ENCODE results near the gene SAYSD1.

DNA sequence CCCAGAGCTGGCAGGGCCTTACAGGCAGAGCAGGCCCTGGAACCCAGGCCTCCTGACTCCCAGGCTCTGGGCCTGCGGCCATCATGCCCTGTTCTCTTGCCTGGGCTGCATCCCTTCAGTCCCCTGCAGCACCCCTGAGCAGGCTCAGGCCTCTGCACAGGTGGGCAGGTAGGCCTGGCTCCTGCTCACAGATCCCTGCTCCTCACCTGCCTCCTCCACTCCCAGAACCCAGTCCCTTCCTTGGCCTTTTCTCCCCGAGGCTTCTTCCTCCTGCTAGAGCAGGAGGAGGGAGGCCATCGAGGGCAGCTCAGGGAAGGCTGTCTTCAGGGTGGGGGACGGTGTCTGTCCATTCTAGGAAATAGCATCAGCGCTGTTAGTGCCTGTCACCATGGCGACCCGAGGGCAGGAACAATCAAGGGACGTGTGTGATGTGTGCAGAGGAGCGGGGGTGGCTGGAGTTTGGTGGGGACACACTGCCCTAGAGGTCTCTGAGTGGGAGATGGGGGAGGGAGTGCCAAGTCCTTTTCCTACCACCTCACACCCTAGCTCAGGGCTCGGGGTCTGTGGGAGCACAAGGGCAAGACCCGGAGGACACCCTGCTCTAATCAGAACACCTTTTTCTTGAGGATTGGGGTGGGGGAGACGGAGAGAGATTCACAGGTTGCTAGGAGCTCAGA, 39.8 kb downstream of the SAYSD1 start:
- TF ChIP-seq POLR2A (IDR thresholded peaks at IDR 0.05; ENCODE audit: low read depth) (no peak), EP300 (IDR thresholded peaks at IDR 0.05) (no peak), POLR2AphosphoS5 (IDR thresholded peaks at IDR 0.05) (no peak)
- TF ChIP-seq, protein P1, sequence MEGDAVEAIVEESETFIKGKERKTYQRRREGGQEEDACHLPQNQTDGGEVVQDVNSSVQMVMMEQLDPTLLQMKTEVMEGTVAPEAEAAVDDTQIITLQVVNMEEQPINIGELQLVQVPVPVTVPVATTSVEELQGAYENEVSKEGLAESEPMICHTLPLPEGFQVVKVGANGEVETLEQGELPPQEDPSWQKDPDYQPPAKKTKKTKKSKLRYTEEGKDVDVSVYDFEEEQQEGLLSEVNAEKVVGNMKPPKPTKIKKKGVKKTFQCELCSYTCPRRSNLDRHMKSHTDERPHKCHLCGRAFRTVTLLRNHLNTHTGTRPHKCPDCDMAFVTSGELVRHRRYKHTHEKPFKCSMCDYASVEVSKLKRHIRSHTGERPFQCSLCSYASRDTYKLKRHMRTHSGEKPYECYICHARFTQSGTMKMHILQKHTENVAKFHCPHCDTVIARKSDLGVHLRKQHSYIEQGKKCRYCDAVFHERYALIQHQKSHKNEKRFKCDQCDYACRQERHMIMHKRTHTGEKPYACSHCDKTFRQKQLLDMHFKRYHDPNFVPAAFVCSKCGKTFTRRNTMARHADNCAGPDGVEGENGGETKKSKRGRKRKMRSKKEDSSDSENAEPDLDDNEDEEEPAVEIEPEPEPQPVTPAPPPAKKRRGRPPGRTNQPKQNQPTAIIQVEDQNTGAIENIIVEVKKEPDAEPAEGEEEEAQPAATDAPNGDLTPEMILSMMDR (IDR thresholded peaks at IDR 0.05): no peak

All from esophagus muscularis mucosa (tissue), 4 donors.